Loucy (cell line): Measurements from ENCODE around the gene SF3A1.

ENCODE experiments used
- H2AFZ ChIP-seq: fragments of 200-600 bp; sonication (generic); 2 replicates; pipeline ENCODE4 v1.6.0; 2016; ENCODE audit warnings: antibody characterized with exemption, mild to moderate bottlenecking, low read length, moderate library complexity
- H3F3A ChIP-seq: fragments of 200-600 bp; 2 replicates; pipeline ENCODE4 v1.6.0; 2016; ENCODE audit warnings: antibody characterized with exemption, low read depth, mild to moderate bottlenecking
- H3K27me3 ChIP-seq: fragments of 200-600 bp; sonication (generic); 2 replicates; pipeline ENCODE4 v1.6.1; 2014; ENCODE audit warnings: low read length, mild to moderate bottlenecking; ENCODE audit not compliant: insufficient read depth, poor library complexity, severe bottlenecking
- H3K36me3 ChIP-seq: fragments of 200-600 bp; sonication (generic); 2 replicates; pipeline ENCODE4 v1.6.1; 2016; ENCODE audit warnings: low read length; ENCODE audit not compliant: insufficient read depth
- H3K4me1 ChIP-seq: fragments of 200-600 bp; sonication (generic); 2 replicates; pipeline ENCODE4 v1.5.1; 2014; ENCODE audit warnings: low read length, mild to moderate bottlenecking; ENCODE audit not compliant: insufficient read depth, poor library complexity, severe bottlenecking
- H3K4me2 ChIP-seq: fragments of 200-600 bp; sonication (generic); 2 replicates; pipeline ENCODE4 v1.6.0; 2014; ENCODE audit warnings: antibody characterized with exemption, low read length, low read depth, mild to moderate bottlenecking; ENCODE audit not compliant: poor library complexity, severe bottlenecking
- H3K4me3 ChIP-seq: fragments of 200-600 bp; sonication (generic); 2 replicates; pipeline ENCODE4 v1.5.1; 2014; ENCODE audit warnings: low read length, mild to moderate bottlenecking, mixed read lengths; ENCODE audit not compliant: poor library complexity, severe bottlenecking
- H3K79me2 ChIP-seq: fragments of 200-600 bp; sonication (generic); 2 replicates; pipeline ENCODE4 v1.6.1; 2014; ENCODE audit warnings: low read length; ENCODE audit not compliant: insufficient read depth
- H3K9ac ChIP-seq: fragments of 200-600 bp; sonication (generic); 2 replicates; pipeline ENCODE4 v1.6.0; 2014; ENCODE audit warnings: mild to moderate bottlenecking, low read depth, low read length, moderate library complexity; ENCODE audit not compliant: poor library complexity, severe bottlenecking
- H3K9me2 ChIP-seq: fragments of 200-600 bp; sonication (generic); replicated peaks from 2 replicates; pipeline ENCODE4 v1.6.1; 2016; ENCODE audit warnings: low read depth, low read length, mixed read lengths
- H3K9me3 ChIP-seq: fragments of 200-600 bp; sonication (generic); 2 replicates; pipeline ENCODE4 v1.6.1; 2014; ENCODE audit warnings: mild to moderate bottlenecking, antibody characterized with exemption, low read length, low read depth; ENCODE audit not compliant: insufficient read depth
- H4K20me1 ChIP-seq: fragments of 200-600 bp; sonication (generic); 2 replicates; pipeline ENCODE4 v1.6.0; 2014; ENCODE audit warnings: antibody characterized with exemption, low read length, mild to moderate bottlenecking; ENCODE audit not compliant: insufficient read depth, poor library complexity, severe bottlenecking
- EZH2phosphoT487 ChIP-seq: fragments of 200-600 bp; IDR thresholded peaks from 2 replicates; pipeline ENCODE4 v1.6.1; 2018; ENCODE audit warnings: antibody characterized with exemption, mild to moderate bottlenecking, moderate library complexity, borderline replicate concordance
- TF ChIP-seq, protein P1 (sequence below): fragments of 200-600 bp; sonication (generic); conservative IDR thresholded peaks from 2 replicates; pipeline ENCODE4 v1.5.1; 2014; ENCODE audit warnings: mild to moderate bottlenecking, antibody characterized with exemption, low read length

The SF3A1 gene

DNA sequence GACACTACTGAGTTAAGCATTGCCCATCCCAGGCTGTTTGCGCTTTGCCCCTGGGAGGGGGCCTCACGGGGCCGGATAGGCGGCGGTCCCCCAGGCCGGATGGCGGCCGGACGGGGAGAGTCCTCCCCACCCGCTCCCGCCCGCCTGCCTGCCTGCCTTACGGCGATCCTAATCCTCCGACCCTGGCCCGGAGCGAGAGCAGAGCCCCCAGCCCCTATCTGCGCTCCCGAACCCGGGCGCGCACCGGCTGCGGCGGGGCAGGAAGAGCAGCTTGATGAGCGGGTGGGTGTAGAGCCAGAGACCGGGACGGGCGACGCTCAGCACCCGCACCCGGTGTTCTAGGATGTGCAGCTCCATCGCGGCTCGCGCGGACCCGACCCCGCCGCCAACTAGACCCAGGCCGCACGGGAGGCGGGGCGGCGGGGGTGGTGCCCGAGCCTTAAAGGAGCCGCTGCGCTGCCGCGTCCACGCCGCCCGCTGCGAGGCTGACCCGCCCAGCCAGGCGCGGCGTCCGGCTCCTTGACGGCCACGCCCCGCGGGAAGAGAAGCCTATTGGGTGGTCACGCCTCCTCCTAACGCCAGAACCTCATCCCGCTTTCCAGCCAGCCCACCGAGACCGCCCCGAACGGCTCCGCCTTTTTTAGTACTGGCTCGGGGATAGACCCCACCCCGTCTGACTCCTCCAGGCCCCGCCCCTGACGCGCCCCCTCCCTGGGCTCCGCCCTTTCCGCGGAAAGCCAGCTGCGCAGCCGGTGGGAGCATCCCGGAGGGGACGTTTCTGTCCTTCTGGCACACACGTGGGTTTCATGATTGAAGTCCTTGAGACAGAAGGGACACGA, 67.3 kb downstream of the SF3A1 start, which contains the start of gene CASTOR1:
CASTOR1 (minus strand) TSS at position 365 of the 839 bp plus-strand sequence; CDS start at position 357, 8 bp downstream.
- H3K36me3 ChIP-seq = peaks cover 34% of the 10 kb centered on the region; the same call in 1 of the 2 replicates
- H3F3A ChIP-seq = 0 out of 2 replicates have a peak, but pooled peaks cover 8% of the 10 kb centered on the region
- TF ChIP-seq, protein P1, sequence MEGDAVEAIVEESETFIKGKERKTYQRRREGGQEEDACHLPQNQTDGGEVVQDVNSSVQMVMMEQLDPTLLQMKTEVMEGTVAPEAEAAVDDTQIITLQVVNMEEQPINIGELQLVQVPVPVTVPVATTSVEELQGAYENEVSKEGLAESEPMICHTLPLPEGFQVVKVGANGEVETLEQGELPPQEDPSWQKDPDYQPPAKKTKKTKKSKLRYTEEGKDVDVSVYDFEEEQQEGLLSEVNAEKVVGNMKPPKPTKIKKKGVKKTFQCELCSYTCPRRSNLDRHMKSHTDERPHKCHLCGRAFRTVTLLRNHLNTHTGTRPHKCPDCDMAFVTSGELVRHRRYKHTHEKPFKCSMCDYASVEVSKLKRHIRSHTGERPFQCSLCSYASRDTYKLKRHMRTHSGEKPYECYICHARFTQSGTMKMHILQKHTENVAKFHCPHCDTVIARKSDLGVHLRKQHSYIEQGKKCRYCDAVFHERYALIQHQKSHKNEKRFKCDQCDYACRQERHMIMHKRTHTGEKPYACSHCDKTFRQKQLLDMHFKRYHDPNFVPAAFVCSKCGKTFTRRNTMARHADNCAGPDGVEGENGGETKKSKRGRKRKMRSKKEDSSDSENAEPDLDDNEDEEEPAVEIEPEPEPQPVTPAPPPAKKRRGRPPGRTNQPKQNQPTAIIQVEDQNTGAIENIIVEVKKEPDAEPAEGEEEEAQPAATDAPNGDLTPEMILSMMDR = no peak
- no peak for TF ChIP-seq EZH2phosphoT487
- H3K4me1 ChIP-seq = peaks cover 32% of the 10 kb centered on the region
- no peaks in the 10 kb centered on the region for H3K27me3 ChIP-seq
- no peaks in the 10 kb centered on the region for H4K20me1 ChIP-seq
- peaks cover 9% of the 10 kb centered on the region for H3K79me2 ChIP-seq
- H3K9me3 ChIP-seq = no peaks in the 10 kb centered on the region
- peak within 1 kb of the TSS; percentile 74 for H3K9ac ChIP-seq
- H3K4me2 ChIP-seq = peak within 1 kb of the TSS; percentile 93
- peak within 1 kb of the TSS; percentile 89 for H3K4me3 ChIP-seq
- H2AFZ ChIP-seq = no peak within 1 kb of the TSS; the same call in 1 of the 2 replicates
- H3K9me2 ChIP-seq = no peaks in the 10 kb centered on the region

- Histone ChIP-seq H3K79me2 (peaks cover 9% of the 10 kb centered on the region), H3K9me3 (no peaks in the 10 kb centered on the region), H3K4me1 (peaks cover 34% of the 10 kb centered on the region), H3F3A (0 out of 2 replicates have a peak, but pooled peaks cover 8% of the 10 kb centered on the region), H3K9ac (peak overlapping the region; percentile 74), H2AFZ (no peak overlapping the region), H3K9me2 (no peaks in the 10 kb centered on the region), H3K27me3 (no peaks in the 10 kb centered on the region), H3K36me3 (peaks cover 26% of the 10 kb centered on the region; the same call in 1 of the 2 replicates), H3K4me2 (peak overlapping the region; percentile 93), H4K20me1 (no peaks in the 10 kb centered on the region), H3K4me3 (peak overlapping the region; percentile 89)
- TF ChIP-seq, protein P1 = no peak
- no peak for TF ChIP-seq EZH2phosphoT487
These were observed 68.1 kb downstream of the SF3A1 start for GRCh38 chr22:30288419-30289140.

DNA sequence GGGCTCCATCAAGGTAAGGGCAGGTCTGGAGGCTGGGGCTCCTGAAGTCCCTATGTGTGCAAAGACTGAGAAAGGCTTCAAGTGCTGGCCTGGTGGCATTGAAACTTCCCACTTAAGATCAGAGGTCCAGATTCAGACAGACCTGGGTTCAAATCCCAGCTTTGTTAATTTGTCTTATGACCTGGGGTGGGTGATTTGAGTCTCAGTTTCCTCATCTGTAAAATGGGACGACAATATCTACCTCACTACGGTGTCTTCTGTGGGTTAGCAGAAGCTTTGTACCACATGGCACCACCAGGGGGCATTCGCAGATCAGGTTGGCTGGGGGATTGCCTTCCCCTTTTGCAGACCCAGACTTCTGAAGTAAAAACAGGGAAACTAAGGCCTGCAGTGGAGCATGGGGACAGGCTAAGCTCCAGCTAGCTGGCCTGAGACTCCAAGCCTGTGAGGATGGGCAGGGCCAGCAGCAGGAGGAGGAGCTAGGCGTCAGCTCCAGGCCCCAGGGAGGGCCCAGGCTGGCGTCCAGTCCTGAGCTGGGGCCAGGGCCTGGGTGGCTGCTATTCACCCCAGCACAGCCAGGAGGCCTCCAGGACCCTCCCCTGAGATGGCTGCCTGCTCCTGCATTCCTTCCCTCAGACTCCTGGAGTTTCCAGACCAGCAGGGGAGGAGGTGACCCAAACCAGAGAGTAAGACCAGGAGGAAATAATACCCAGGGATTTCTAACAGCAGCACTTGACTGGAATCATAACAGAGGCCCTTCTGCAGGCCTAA, 68.9 kb downstream of the SF3A1 start:
- Histone ChIP-seq H4K20me1 (no peaks in the 10 kb centered on the region), H2AFZ (no peak overlapping the region), H3K9me2 (no peaks in the 10 kb centered on the region), H3K4me2 (peak overlapping the region; percentile 93), H3K4me3 (peak overlapping the region; percentile 89), H3K27me3 (no peaks in the 10 kb centered on the region), H3K4me1 (peaks cover 41% of the 10 kb centered on the region), H3K9me3 (no peaks in the 10 kb centered on the region), H3K36me3 (peaks cover 18% of the 10 kb centered on the region; the same call in 1 of the 2 replicates), H3K9ac (peak overlapping the region; percentile 74), H3K79me2 (peaks cover 9% of the 10 kb centered on the region), H3F3A (0 out of 2 replicates have a peak, but pooled peaks cover 8% of the 10 kb centered on the region)
- TF ChIP-seq, protein P1 = peak; percentile 91
- no peak for TF ChIP-seq EZH2phosphoT487
